ENCODE results near the gene SIK3.
A peak's percentile ranks its signal among the peaks of the same experiment; 100 is the strongest.
"Not testable (repeated sequence)": the region's sequence is repeated elsewhere in the genome, so short reads cannot be mapped to it uniquely, and the experiment has no call there.

SIK3 gene

DNA sequence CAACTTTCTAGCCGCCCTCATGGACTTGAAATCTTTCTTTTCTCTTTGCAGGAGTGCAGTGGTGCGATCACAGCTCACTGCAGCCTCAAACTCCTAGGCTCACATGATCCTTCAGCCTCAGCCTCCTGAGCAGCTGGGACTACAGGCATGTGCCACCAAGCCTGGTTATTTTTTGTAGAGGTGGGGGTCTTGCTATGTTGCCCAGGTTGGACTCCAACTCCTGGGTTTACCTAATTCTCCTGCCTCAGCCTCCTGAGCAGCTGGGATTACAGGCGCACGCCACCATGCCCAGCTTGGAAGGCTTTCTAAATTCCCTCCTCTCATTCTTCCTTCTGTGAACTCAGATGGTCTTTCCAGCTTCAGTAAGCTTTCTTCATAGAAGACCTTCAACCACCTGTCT is 256.1 kb downstream of the SIK3 start:
- DNase-seq (ENCODE audit: low read depth in 2 of 2), result no peak

DNA sequence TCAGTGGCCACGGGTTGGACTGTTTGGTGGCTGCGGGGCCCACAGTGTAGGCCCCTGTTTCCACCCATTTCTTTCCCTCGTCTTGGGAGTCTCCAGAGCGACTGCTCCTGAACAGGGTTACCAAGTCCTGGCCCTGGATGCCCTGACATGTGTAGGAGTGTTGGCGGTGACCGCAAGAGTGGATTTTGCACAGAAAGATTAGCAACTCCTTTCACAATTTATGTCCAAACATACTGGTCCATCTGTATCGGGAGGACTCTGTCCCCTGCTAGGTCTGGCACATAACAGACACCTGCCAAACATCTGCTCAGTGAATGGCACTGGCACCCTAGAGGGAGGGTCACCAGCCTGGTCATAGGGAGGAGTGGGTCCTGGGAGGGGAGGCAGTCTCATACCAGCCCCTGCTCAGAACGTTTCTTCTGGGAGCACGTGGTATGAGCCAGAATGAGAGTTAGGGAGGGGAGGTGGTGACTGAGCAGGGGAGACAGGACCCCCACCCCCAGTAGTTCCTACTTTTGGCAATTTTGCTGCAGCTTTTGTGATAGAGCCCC is 257.4 kb downstream of the SIK3 start:
- no peak for DNase-seq (ENCODE audit: low read depth in 2 of 2)

DNA sequence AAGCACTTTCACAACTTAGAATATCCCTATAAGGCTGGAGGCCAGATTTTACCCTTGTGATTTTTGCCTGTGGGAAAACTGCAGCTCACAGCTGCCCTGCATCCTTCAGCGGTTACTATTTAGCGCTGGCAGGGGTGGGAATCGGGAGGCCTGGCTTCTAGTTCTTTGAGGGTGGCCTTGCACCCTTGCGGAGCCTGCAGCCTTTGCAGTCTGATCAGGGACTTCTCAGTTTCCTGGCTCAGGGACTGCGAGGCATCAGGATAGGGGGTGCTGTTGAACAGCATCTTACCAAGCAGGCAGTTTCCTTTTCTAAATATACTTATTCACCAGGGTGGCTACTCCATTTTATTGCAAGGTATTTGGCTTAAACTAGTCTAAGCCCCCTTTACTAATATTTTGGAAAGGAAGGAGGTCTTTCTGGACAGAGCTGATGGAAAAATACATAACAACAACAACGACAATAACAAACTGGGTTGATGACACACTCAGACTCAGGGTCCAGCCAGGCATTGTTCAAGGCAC is 257.9 kb downstream of the SIK3 start:
- DNase-seq (ENCODE audit: low read depth in 2 of 2), result no peak

- DNase-seq (ENCODE audit: low read depth in 2 of 2), result no peak
Measured at GRCh38 chr11:116838321-116839084, 259.7 kb downstream of the SIK3 start.

DNA sequence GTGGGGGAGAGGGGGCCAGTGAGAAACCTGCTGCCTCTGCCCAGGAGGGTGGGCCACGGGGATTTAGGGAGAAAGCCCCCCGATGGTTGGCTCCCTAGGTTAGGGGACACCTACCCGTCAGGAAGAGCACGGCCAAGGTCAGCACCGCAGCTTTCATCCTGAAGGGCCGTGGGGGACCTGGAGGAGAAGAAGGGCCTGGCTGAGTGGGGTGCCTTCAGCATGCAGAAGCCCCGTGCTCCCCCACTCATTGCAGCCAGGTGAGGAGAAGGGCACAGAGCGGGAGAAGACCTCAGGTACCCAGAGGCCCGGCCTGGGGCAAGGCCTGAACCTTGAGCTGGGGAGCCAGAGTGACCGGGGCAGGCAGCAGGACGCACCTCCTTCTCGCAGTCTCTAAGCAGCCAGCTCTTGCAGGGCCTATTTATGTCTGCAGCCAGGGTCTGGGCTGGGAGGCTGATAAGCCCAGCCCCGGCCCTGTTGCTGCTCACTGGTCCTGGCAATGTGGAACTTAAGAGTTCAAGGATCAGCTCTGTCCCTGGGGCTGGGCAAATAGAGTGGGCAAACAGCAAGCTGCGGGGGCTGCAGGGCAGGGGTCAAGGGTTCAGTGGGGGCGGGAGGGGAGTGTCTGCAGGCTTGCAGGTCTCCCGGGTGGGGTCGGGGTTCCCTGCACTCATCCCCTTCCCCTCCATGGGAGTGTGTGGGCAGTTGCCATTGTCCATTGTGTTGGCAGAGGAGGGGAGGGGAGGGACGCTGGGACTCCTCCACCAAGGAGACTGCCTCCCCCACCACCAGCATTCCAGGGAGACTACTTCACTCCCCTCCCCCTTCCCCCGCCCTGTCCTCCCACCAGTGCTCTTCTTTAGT is 260.8 kb downstream of the SIK3 start, which contains the start of gene APOA1:
Gene APOA1, minus strand, starts transcription at position 392 of the 861 bp plus-strand sequence. Its CDS starts 235 bp downstream, at position 157.
- DNase-seq (ENCODE audit: low read depth in 2 of 2), result no peak

DNA sequence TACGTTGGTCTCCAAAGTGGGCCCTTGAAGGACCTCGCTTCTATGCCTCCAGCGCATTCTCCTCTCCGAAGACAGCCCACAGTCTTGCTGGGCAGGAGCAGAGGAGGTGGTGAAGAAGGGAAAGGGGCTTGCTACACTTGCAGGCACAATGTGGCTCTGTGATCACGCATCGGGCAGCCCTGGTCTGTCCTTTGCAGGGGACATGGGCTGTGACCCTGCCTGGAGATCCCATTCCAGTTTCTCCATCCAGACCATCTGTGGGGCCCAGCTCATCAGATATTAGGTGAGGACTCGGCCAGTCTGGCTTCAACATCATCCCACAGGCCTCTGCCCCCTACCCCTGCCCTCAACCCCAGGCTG is 261.6 kb downstream of the SIK3 start:
- DNase-seq (ENCODE audit: low read depth in 2 of 2), result no peak

GRCh38 chr11:116835791-116836631 is 262.2 kb downstream of the SIK3 start:
- peak; percentile 52 to 74 for DNase-seq (ENCODE audit: low read depth in 2 of 2)

DNA sequence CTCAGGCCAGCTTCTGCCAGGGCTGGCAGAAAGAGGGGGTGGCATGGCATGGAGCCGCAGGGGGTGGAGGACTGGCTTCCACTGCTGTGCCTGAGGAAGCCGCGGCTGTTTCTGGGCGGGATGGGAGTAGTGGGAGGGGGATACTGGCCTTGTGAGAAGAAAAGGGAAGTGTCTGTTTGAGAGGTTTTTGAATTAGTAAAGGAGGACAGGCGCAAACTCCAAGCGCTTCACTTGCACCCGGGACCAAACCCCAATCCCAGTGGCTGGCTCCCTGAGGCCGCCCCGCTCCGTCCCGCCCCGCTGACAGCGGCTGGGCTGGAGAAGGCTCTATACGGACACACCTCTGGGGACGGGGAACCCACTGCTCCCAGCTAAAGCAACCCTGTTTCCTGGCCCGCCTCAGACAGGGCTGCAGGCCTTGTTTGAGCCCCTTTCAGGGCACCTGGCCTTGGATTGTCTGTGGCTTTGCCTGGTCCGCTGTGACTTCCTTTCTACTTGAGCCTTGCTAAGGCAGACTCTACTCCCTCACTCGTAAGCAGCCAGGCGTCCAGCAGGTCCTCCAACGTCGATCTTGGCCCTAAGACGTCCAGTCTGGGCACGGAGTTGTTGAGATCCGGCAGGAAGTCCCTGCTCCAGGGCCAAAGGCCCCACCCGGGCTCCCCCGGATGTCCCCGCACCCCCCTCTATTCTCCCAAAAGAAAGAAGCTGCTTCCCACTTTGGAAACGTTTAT is 263.0 kb downstream of the SIK3 start:
- no peak for DNase-seq (ENCODE audit: low read depth in 2 of 2)

- not testable (repeated sequence) for DNase-seq (ENCODE audit: low read depth in 2 of 2)
Measured at GRCh38 chr11:116834535-116835041, 263.6 kb downstream of the SIK3 start.

DNA sequence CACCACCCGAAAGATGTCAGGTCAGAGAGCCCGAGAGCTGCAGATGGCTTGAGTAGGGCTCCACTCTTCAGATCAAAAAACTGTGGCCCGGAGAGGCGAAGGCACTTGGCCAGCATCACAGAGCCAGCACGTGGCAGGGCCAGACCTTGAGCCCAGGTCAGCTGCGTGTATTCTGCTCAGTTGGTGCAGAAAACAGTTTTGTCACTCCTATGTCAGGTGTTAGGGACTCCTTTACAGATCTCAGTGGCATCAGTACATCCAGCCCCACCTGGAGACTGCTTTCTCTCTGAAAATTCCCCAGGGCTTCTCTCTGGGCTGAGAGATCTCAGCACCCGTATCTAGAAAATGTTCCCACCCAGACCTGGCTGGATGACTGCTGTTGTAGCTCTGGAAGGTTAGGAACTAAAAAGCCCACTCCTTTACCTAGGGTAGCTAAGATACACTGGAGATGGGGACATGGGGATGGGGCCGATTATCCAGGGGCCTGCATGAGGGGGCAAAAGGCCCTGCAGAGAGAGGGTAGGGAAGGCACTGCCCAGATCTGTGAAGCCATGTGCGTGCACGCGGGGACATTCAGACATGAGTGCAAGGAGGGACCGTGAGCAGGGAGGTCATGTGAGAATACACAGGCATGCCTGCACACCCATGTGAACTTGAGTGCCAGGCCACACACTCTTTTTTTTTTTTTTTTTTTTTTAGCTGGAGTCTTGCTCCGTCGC is 264.3 kb downstream of the SIK3 start:
- DNase-seq (ENCODE audit: low read depth in 2 of 2), result no peak

- no peak for DNase-seq (ENCODE audit: low read depth in 2 of 2)
Measured at GRCh38 chr11:116833491-116833815, 264.8 kb downstream of the SIK3 start.

DNA sequence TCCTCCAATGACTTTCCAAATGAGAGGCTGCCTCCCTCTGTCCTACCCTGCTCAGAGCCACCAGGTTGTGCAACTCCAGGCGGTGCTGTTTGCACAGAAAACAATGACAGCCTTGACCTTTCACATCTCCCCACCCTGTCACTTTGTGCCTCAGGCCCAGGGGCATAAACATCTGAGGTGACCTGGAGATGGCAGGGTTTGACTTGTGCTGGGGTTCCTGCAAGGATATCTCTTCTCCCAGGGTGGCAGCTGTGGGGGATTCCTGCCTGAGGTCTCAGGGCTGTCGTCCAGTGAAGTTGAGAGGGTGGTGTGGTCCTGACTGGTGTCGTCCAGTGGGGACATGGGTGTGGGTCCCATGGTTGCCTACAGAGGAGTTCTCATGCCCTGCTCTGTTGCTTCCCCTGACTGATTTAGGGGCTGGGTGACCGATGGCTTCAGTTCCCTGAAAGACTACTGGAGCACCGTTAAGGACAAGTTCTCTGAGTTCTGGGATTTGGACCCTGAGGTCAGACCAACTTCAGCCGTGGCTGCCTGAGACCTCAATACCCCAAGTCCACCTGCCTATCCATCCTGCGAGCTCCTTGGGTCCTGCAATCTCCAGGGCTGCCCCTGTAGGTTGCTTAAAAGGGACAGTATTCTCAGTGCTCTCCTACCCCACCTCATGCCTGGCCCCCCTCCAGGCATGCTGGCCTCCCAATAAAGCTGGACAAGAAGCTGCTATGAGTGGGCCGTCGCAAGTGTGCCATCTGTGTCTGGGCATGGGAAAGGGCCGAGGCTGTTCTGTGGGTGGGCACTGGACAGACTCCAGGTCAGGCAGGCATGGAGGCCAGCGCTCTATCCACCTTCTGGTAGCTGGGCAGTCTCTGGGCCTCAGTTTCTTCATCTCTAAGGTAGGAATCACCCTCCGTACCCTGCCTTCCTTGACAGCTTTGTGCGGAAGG is 265.6 kb downstream of the SIK3 start:
- DNase-seq (ENCODE audit: low read depth in 2 of 2), result no peak

DNA sequence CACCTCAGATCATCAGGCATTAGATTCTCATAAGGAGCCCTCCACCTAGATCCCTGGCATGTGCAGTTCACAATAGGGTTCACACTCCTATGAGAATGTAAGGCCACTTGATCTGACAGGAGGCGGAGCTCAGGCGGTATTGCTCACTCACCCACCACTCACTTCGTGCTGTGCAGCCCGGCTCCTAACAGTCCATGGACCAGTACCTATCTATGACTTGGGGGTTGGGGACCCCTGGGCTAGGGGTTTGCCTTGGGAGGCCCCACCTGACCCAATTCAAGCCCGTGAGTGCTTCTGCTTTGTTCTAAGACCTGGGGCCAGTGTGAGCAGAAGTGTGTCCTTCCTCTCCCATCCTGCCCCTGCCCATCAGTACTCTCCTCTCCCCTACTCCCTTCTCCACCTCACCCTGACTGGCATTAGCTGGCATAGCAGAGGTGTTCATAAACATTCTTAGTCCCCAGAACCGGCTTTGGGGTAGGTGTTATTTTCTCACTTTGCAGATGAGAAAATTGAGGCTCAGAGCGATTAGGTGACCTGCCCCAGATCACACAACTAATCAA is 266.4 kb downstream of the SIK3 start:
- DNase-seq (ENCODE audit: low read depth in 2 of 2), result no peak

DNA sequence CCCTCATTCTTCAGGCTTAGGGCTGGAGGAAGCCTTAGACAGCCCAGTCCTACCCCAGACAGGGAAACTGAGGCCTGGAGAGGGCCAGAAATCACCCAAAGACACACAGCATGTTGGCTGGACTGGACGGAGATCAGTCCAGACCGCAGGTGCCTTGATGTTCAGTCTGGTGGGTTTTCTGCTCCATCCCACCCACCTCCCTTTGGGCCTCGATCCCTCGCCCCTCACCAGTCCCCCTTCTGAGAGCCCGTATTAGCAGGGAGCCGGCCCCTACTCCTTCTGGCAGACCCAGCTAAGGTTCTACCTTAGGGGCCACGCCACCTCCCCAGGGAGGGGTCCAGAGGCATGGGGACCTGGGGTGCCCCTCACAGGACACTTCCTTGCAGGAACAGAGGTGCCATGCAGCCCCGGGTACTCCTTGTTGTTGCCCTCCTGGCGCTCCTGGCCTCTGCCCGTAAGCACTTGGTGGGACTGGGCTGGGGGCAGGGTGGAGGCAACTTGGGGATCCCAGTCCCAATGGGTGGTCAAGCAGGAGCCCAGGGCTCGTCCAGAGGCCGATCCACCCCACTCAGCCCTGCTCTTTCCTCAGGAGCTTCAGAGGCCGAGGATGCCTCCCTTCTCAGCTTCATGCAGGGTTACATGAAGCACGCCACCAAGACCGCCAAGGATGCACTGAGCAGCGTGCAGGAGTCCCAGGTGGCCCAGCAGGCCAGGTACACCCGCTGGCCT is 267.9 kb downstream of the SIK3 start:
- DNase-seq (ENCODE audit: low read depth in 2 of 2), result no peak

- no peak for DNase-seq (ENCODE audit: low read depth in 2 of 2)
Measured at GRCh38 chr11:116829525-116830183, 268.6 kb downstream of the SIK3 start, which contains the start of gene APOC3. Gene APOC3, plus strand, starts transcription at chr11:116829907. Its CDS starts 676 bp downstream, at chr11:116830583.

GRCh38 chr11:116828632-116829524 is 269.4 kb downstream of the SIK3 start:
- DNase-seq (ENCODE audit: low read depth in 2 of 2), result no peak
